HCT116 (cell line): ENCODE results near the gene ACTN4. TPM values are rescaled to one million over a fixed set of nuclear protein-coding genes. Genes with fewer than 3 reads are reported as not detected.
"Not testable (repeated sequence)": the region's sequence is repeated elsewhere in the genome, so short reads cannot be mapped to it uniquely, and the experiment has no call there.

Source experiments
- ATAC-seq: fragments of 200-7000 bp; cut with Tn5 transposase; 2 replicates; pipeline ENCODE4 v1.9.1; 2020; ENCODE audit warnings: mild to moderate bottlenecking, moderate library complexity
- BruUV-seq: library from RNA; stranded (reverse); fragments of 400-500 nt; replicated peaks from 2 replicates; lab custom pipeline; 2021; lab: Mats Ljungman, UMichigan
- CTCF ChIA-PET: fragments of 300-600 bp; sonication (Branson Sonifier 250); formaldehyde crosslinking; loops from one replicate; lab custom pipeline; 2021; ENCODE audit warnings: antibody characterized with exemption; lab: Charles Lee
- POLR2A ChIA-PET: fragments of 300-600, 350-600 bp; sonication (Branson Sonifier 250); formaldehyde crosslinking; loops from one replicate; lab custom pipeline; 2021; ENCODE audit warnings: antibody characterized with exemption; lab: Charles Lee
- RAD21 ChIA-PET, 2 experiments: fragments of 300-600 bp; sonication (Branson Sonifier 250); formaldehyde crosslinking; loops; one replicate each; lab custom pipeline; 2023; ENCODE audit warnings: low total read pairs in 2 of 2; ENCODE audit not compliant: uncharacterized antibody in 2 of 2, unreplicated experiment in 2 of 2, low non-redundant PET in 1 of 2; lab: Charles Lee
- DNase-seq: peaks from one replicate; pipeline ENCODE4 v3.0.0-alpha.2; 2010; ENCODE audit warnings: low read depth, low spot score
- H2AFZ ChIP-seq: fragments of 200-600 bp; shearing (Covaris generic), sonication (generic); 2 replicates; pipeline ENCODE4 v1.6.1; 2017; ENCODE audit warnings: low read depth, mixed run types, mixed read lengths, antibody characterized with exemption, low read length; ENCODE audit not compliant: poor library complexity, severe bottlenecking
- H3K27ac ChIP-seq: 2 replicates; pipeline ENCODE4 v1.5.1; 2012; ENCODE audit warnings: low read depth, low read length
- H3K27me3 ChIP-seq: fragments of 200-600 bp; sonication (generic); 2 replicates; pipeline ENCODE4 v1.6.1; 2016; ENCODE audit warnings: mixed run types, low read length, mixed read lengths; ENCODE audit not compliant: insufficient read depth
- H3K36me3 ChIP-seq, 2 experiments: fragments of 200-500 bp in 1 of 2; fragments of 200-600 bp in 1 of 2; sonication (Bioruptor generic) in 1 of 2; sonication (generic) in 1 of 2; 2 replicates each; pipeline versions ENCODE4 v1.5.1 to v1.6.1; 2014 to 2016; ENCODE audit warnings: low read length in 2 of 2, inconsistent platforms in 1 of 2, mixed read lengths in 1 of 2, mixed run types in 1 of 2; ENCODE audit not compliant: insufficient read depth in 2 of 2, control insufficient read depth in 1 of 2
- H3K4me1 ChIP-seq, 2 experiments: fragments of 200-600 bp in 1 of 2; sonication (generic) in 1 of 2; 2 replicates each; pipeline versions ENCODE4 v1.5.1 to v1.6.1; 2012 to 2017; ENCODE audit warnings: low read length in 2 of 2, inconsistent platforms in 1 of 2, mild to moderate bottlenecking in 1 of 2, mixed read lengths in 1 of 2, mixed run types in 1 of 2, moderate library complexity in 1 of 2; ENCODE audit not compliant: insufficient read depth in 2 of 2, control insufficient read depth in 1 of 2
- H3K4me2 ChIP-seq: fragments of 200-600 bp; sonication (generic); 2 replicates; pipeline ENCODE4 v1.6.1; 2017; ENCODE audit warnings: mixed run types, low read length, mixed read lengths
- H3K4me3 ChIP-seq, 2 experiments: fragments of 200-600 bp in 1 of 2; sonication (generic) in 1 of 2; replicated peaks in 1 of 2; 2 replicates each; pipeline ENCODE4 v1.5.1; 2011 to 2016; ENCODE audit warnings: low read length in 2 of 2, control low read depth in 1 of 2, low read depth in 1 of 2, mild to moderate bottlenecking in 1 of 2, mixed read lengths in 1 of 2, mixed run types in 1 of 2
- H3K79me2 ChIP-seq: fragments of 200-600 bp; sonication (generic); 2 replicates; pipeline ENCODE4 v1.6.1; 2017; ENCODE audit warnings: mild to moderate bottlenecking, mixed run types, low read length, moderate library complexity, mixed read lengths; ENCODE audit not compliant: insufficient read depth
- H3K9ac ChIP-seq: fragments of 200-600 bp; sonication (generic); 2 replicates; pipeline ENCODE4 v1.6.1; 2016; ENCODE audit warnings: low read length, mixed read lengths
- H3K9me2 ChIP-seq: fragments of 200-600 bp; sonication (generic), shearing (Covaris generic); 2 replicates; pipeline ENCODE4 v1.6.1; 2017; ENCODE audit warnings: mixed run types, mild to moderate bottlenecking, moderate library complexity; ENCODE audit not compliant: insufficient read depth
- H3K9me3 ChIP-seq, 2 experiments: fragments of 200-500 bp in 1 of 2; fragments of 200-600 bp in 1 of 2; sonication (Bioruptor generic) in 1 of 2; sonication (generic) in 1 of 2; 2 replicates each; pipeline ENCODE4 v1.6.1; 2014 to 2017; ENCODE audit warnings: low read length in 2 of 2, mixed read lengths in 2 of 2, inconsistent platforms in 1 of 2, low read depth in 1 of 2, mild to moderate bottlenecking in 1 of 2, mixed run types in 1 of 2, moderate library complexity in 1 of 2; ENCODE audit not compliant: control insufficient read depth in 1 of 2, insufficient read depth in 1 of 2
- H4K20me1 ChIP-seq: fragments of 200-600 bp; sonication (generic), shearing (Covaris generic); 2 replicates; pipeline ENCODE4 v1.6.1; 2017; ENCODE audit warnings: mixed run types, mild to moderate bottlenecking, moderate library complexity; ENCODE audit not compliant: insufficient read depth
- ELF1 ChIP-seq: IDR thresholded peaks from 2 replicates; pipeline ENCODE4 v1.6.1; 2012; ENCODE audit warnings: low read depth, borderline replicate concordance
- SP1 ChIP-seq: IDR thresholded peaks from 2 replicates; pipeline ENCODE4 v1.6.1; 2012; ENCODE audit warnings: low read depth
- SRF ChIP-seq: IDR thresholded peaks from 2 replicates; pipeline ENCODE4 v1.6.1; 2012; ENCODE audit warnings: low read depth
- ZFX ChIP-seq: fragments of 450-650 bp; IDR thresholded peaks from 2 replicates; pipeline ENCODE4 v1.6.1; 2017
- intact Hi-C: fragments of 100-400 bp; cut with micrococcal nuclease; formaldehyde crosslinking; loops from 2 replicates; pipeline ENCODE4 v1.10.0; 2022
- total RNA-seq: library from RNA; stranded (reverse); gene quantifications from one replicate; pipeline ENCODE4 v1.2.1, GENCODE V29; 2021; ENCODE audit not compliant: unreplicated experiment

ACTN4 gene
- total RNA-seq, 1 experiment from 2014 or later = 651 TPM

DNA sequence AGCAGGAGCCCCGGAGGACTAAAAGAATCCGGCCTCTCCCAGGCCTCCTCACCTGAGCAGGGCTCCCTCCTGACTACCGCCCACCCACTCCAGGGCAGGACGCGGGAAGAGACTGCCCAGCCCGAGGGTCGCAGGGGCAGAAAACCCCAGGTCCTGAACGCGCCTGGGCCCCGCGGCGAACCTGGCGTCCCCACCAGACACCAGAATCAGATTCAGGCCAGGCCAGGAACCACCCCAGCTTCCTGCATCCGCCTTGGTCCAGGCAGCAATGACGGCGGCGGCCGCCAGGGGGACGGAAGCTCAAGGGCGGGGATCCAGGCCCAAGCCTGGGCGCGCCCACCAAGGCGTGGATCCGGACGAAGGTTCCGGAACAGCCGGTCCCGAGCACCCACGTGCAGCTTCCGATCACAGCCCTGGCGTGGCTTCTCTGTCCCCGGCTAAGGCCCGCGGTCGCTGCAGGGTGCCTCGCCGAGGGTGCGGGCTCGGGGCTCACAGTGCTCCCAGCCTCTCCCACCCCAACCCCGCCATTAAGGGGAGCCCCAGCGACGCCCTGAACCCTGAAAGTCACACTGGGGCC lies 122.3 kb downstream of the ACTN4 start (continued):
- TF ChIP-seq SRF = no peak
- TF ChIP-seq SP1 = no peak
- TF ChIP-seq ZFX = peak; percentile 64; the same call in 1 of the 2 replicates
- TF ChIP-seq ELF1 = no peak
- TF ChIP-seq, all 23 proteins: peak for 4

DNA sequence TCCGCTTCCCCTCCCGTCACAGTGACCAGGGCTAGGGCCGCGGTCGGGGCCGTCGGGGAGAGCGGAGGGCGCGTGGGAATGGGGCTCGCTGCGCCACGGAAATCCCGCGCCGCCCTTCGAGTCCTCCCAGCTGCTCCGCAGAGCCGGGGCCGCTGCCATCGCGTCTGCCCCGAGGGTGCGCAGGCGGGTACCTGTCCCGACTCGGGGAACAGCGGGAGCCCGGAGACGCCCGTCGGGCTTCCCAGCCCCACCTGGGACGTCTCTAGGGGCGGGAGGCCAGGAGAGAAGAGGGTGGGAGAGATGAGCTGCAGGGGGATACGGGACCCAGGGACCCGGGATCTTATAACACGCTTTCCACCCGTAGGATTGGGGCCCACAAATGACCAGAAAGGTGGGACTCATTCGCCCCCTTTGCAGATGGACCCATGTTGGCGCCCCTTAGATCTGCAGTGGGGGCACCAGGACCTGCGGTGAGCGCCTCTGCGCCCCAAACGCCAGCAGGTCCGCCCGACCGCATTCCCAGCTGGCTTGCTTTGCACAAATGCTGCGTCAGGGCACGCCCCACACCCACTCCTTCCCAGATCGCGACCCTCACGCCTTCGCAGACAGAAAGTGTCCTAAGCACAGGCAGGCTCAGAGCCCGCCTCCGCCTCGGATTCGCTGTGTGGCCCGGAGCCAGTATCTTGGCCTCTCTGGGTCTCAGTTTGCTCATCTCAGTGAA lies 122.9 kb downstream of the ACTN4 start:
- H3K36me3 ChIP-seq, H3K27me3 ChIP-seq, H3K4me1 ChIP-seq, H3K9me2 ChIP-seq, H3K27ac ChIP-seq, RAD21 ChIA-PET, H4K20me1 ChIP-seq, H3K4me2 ChIP-seq, H3K79me2 ChIP-seq, DNase-seq, intact Hi-C loops, POLR2A ChIA-PET, H3K9me3 ChIP-seq, BruUV-seq, H3K4me3 ChIP-seq, H2AFZ ChIP-seq, H3K9ac ChIP-seq: not testable (repeated sequence)
- CTCF ChIA-PET = interaction anchor here (0.8 to 1.7 kb wide), 6 partner anchors 13 to 160 kb away, joined by 3 to 10 read pairs (median 3); partner anchors contain the start of genes MRPS12, NFKBIB and SARS2
- peak; percentile 16 for ATAC-seq

DNA sequence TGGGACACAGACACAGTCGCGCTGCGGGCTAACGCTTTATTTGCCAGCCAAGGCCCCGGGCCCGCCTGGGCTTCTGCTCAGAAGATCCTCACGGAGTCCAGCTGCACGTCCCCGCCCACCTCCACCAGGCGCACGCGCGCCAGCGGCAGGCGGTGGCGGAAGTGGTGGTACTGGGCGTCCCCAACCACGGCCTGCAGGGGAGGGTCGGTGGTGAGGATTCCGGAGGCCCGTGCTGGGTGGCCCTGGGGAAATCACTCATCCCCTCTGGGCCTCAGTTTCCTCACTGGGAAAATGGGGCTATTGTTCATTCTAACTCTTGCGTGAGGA lies 123.5 kb downstream of the ACTN4 start:
- H3K4me1 ChIP-seq, CTCF ChIA-PET, DNase-seq, H2AFZ ChIP-seq, H3K36me3 ChIP-seq, H3K27me3 ChIP-seq, H3K27ac ChIP-seq, H3K9ac ChIP-seq, H3K9me2 ChIP-seq, intact Hi-C loops, H3K9me3 ChIP-seq, H3K4me3 ChIP-seq, H3K79me2 ChIP-seq, POLR2A ChIA-PET, H3K4me2 ChIP-seq, RAD21 ChIA-PET, H4K20me1 ChIP-seq: not testable (repeated sequence)
- BruUV-seq = TSS peak; percentile 36
- peak; percentile 69 for ATAC-seq

DNA sequence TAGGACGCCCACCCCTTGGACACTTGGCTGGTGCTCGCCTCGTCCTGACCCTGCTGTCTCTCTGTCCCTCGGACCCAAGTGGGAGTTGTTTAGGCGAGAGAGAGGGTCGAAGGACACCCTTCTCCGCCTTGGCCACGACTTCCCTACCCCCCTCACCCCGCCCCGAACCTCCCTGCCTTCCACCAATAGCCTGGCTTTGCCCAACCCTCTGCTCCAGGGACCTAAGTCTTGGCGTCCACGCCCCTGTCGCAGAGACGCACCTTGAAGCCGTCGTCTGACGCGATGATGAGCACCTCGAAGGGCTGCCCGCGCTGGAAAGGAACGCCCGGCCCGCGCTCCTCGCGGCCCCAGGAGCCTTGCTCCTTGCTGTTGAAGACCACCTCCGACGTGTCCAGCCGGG lies 124.1 kb downstream of the ACTN4 start:
- POLR2A ChIA-PET, H3K79me2 ChIP-seq, CTCF ChIA-PET, H3K36me3 ChIP-seq, BruUV-seq, H3K9me2 ChIP-seq, intact Hi-C loops, DNase-seq, H3K27me3 ChIP-seq, H3K4me1 ChIP-seq, H3K4me2 ChIP-seq, H3K4me3 ChIP-seq, H3K27ac ChIP-seq, H4K20me1 ChIP-seq, H3K9me3 ChIP-seq, H3K9ac ChIP-seq, H2AFZ ChIP-seq, RAD21 ChIA-PET: not testable (repeated sequence)
- peak; percentile 72 for ATAC-seq
